Neural progenitor cell (in vitro differentiated cells): ENCODE results near the gene ZNF891. TPM values are rescaled to one million over a fixed set of nuclear protein-coding genes. Genes with fewer than 3 reads are reported as not detected.

Source experiments
- DNase-seq: peaks from one replicate; pipeline ENCODE4 v3.0.0-alpha.2; 2016; ENCODE audit warnings: low spot score
- H2AFZ ChIP-seq: fragments of 200-600 bp; sonication (generic); replicated peaks from 2 replicates; pipeline ENCODE4 v1.6.1; 2016; ENCODE audit warnings: antibody characterized with exemption
- H3F3A ChIP-seq: fragments of 200-600 bp; sonication (generic); 2 replicates; pipeline ENCODE4 v1.6.1; 2016; ENCODE audit warnings: antibody characterized with exemption, low read depth
- H3K27ac ChIP-seq: fragments of 200-600 bp; sonication (generic); 2 replicates; pipeline ENCODE4 v1.5.1; 2016; ENCODE audit warnings: mild to moderate bottlenecking
- H3K27me3 ChIP-seq: fragments of 200-600 bp; sonication (generic); 2 replicates; pipeline ENCODE4 v1.6.1; 2016; ENCODE audit warnings: mild to moderate bottlenecking, moderate library complexity
- H3K36me3 ChIP-seq: fragments of 200-600 bp; sonication (generic); 2 replicates; pipeline ENCODE4 v1.5.1; 2016
- H3K4me1 ChIP-seq: fragments of 200-600 bp; sonication (generic); 2 replicates; pipeline ENCODE4 v1.6.1; 2016; ENCODE audit warnings: mixed run types
- H3K4me2 ChIP-seq: fragments of 200-600 bp; sonication (generic); 2 replicates; pipeline ENCODE4 v1.6.1; 2016
- H3K4me3 ChIP-seq: fragments of 200-600 bp; sonication (generic); 2 replicates; pipeline ENCODE4 v1.5.1; 2016
- H3K79me2 ChIP-seq: fragments of 200-600 bp; sonication (generic); 2 replicates; pipeline ENCODE4 v1.6.1; 2016; ENCODE audit warnings: low read depth
- H3K9ac ChIP-seq: fragments of 200-600 bp; sonication (generic); 2 replicates; pipeline ENCODE4 v1.6.1; 2016
- H3K9me3 ChIP-seq: fragments of 200-600 bp; sonication (generic); 2 replicates; pipeline ENCODE4 v1.5.1; 2016; ENCODE audit warnings: low read depth
- H4K20me1 ChIP-seq: fragments of 200-600 bp; sonication (generic); 2 replicates; pipeline ENCODE4 v1.6.1; 2016; ENCODE audit warnings: low read depth
- H3K27ac Mint-ChIP-seq: 3 replicates; pipeline ENCODE4 v1.8.0; 2021; ENCODE audit warnings: mixed read lengths
- H3K27me3 Mint-ChIP-seq: 2 replicates; pipeline ENCODE4 v1.8.0; 2022; ENCODE audit warnings: low read depth, mild to moderate bottlenecking, inconsistent platforms, moderate library complexity, mixed read lengths; ENCODE audit not compliant: insufficient read depth
- H3K36me3 Mint-ChIP-seq: 3 replicates; pipeline ENCODE4 v1.8.0; 2021; ENCODE audit warnings: mixed read lengths
- H3K4me1 Mint-ChIP-seq: 3 replicates; pipeline ENCODE4 v1.8.0; 2021; ENCODE audit warnings: mixed read lengths
- H3K4me3 Mint-ChIP-seq: 3 replicates; pipeline ENCODE4 v1.8.0; 2021; ENCODE audit warnings: mild to moderate bottlenecking, moderate library complexity, mixed read lengths
- H3K9me3 Mint-ChIP-seq: 3 replicates; pipeline ENCODE4 v1.8.0; 2020; ENCODE audit warnings: mixed read lengths
- CTCF ChIP-seq: fragments of 200-600 bp; sonication (generic); IDR thresholded peaks from 2 replicates; pipeline ENCODE4 v1.5.1; 2017; ENCODE audit warnings: antibody characterized with exemption, mild to moderate bottlenecking
- EZH2 ChIP-seq: fragments of 200-600 bp; sonication (generic); IDR thresholded peaks from 2 replicates; pipeline ENCODE4 v1.6.1; 2017; ENCODE audit warnings: antibody characterized with exemption, mild to moderate bottlenecking, moderate library complexity
- EZH2phosphoT487 ChIP-seq: fragments of 200-600 bp; sonication (generic); IDR thresholded peaks from 2 replicates; pipeline ENCODE4 v1.6.1; 2017; ENCODE audit warnings: antibody characterized with exemption
- total RNA-seq: library from RNA; depleted of rRNA; stranded (reverse); fragments of >200 nt; gene quantifications from 2 replicates; pipeline ENCODE4 v1.2.3, GENCODE V29; 2015; ENCODE audit warnings: low replicate concordance

Gene ZNF891
- 6.0 and 7.2 TPM in 2 replicates for total RNA-seq

- peak within 1 kb of the TSS; percentile 90 for H3K27ac ChIP-seq
- Mint-ChIP-seq H3K27ac (peak within 1 kb of the TSS; percentile 98), H3K9me3 (peaks cover 81% of the 10 kb centered on the region), H3K36me3 (peaks cover 72% of the 10 kb centered on the region), H3K27me3 (peaks cover 13% of the 10 kb centered on the region), H3K4me3 (peak within 1 kb of the TSS; percentile 97), H3K4me1 (peaks cover 7% of the 10 kb centered on the region)
- H2AFZ ChIP-seq, result peak within 1 kb of the TSS; percentile 81
- H3K36me3 ChIP-seq, result peaks cover 62% of the 10 kb centered on the region
- peak within 1 kb of the TSS; percentile 82 for H3K4me3 ChIP-seq
- H3F3A ChIP-seq, result peaks cover 15% of the 10 kb centered on the region
- H3K9me3 ChIP-seq, result peaks cover 50% of the 10 kb centered on the region
- peaks cover 5% of the 10 kb centered on the region for H3K4me1 ChIP-seq
- TF ChIP-seq CTCF, result no peak
- TF ChIP-seq EZH2phosphoT487, result no peak
- TF ChIP-seq EZH2, result no peak
- H3K4me2 ChIP-seq, result peak within 1 kb of the TSS; percentile 82
- H3K27me3 ChIP-seq, result no peaks in the 10 kb centered on the region
- H3K9ac ChIP-seq, result peak within 1 kb of the TSS; percentile 66
- no peaks in the 10 kb centered on the region for H4K20me1 ChIP-seq
- peaks cover 75% of the 10 kb centered on the region for H3K79me2 ChIP-seq
- DNase-seq, result peak; percentile 97
Observed at GRCh38 chr12:133130038-133130807, at the start of gene ZNF891, which contains the start of gene ZNF10. ZNF891 (minus strand) TSS chr12:133130274; CDS start chr12:133121918, 8,356 bp downstream. ZNF10 (plus strand) TSS chr12:133130627; CDS start chr12:133144493, 13,866 bp downstream.

- Histone ChIP-seq H3K36me3 (no peaks in the 10 kb centered on the region), H3K4me2 (no peak overlapping the region), H3K9ac (no peak overlapping the region), H4K20me1 (no peaks in the 10 kb centered on the region), H3K9me3 (peaks cover 33% of the 10 kb centered on the region), H3F3A (no peaks in the 10 kb centered on the region), H3K4me3 (no peak overlapping the region), H3K79me2 (no peaks in the 10 kb centered on the region), H3K27ac (no peak overlapping the region), H2AFZ (no peak overlapping the region), H3K27me3 (no peaks in the 10 kb centered on the region), H3K4me1 (no peaks in the 10 kb centered on the region)
- no peak for DNase-seq
- TF ChIP-seq EZH2phosphoT487, result no peak
- no peak for TF ChIP-seq CTCF
- TF ChIP-seq EZH2, result no peak
- H3K27me3 Mint-ChIP-seq, result no peaks in the 10 kb centered on the region
- H3K36me3 Mint-ChIP-seq, result peaks cover 5% of the 10 kb centered on the region
- peaks cover 70% of the 10 kb centered on the region for H3K9me3 Mint-ChIP-seq
- H3K4me1 Mint-ChIP-seq, result no peaks in the 10 kb centered on the region
- H3K4me3 Mint-ChIP-seq, result no peak overlapping the region
- no peak overlapping the region for H3K27ac Mint-ChIP-seq
Observed at GRCh38 chr12:133174901-133175300, 44.8 kb upstream of the ZNF891 start.

- Histone ChIP-seq H3K9me3 (peaks cover 33% of the 10 kb centered on the region), H2AFZ (no peak overlapping the region), H3K36me3 (no peaks in the 10 kb centered on the region), H3F3A (no peaks in the 10 kb centered on the region), H3K9ac (no peak overlapping the region), H3K4me1 (no peaks in the 10 kb centered on the region), H3K27me3 (no peaks in the 10 kb centered on the region), H3K4me2 (no peak overlapping the region), H3K4me3 (no peak overlapping the region), H4K20me1 (no peaks in the 10 kb centered on the region), H3K79me2 (no peaks in the 10 kb centered on the region), H3K27ac (no peak overlapping the region)
- no peak for DNase-seq
- no peak overlapping the region for H3K27ac Mint-ChIP-seq
- H3K4me3 Mint-ChIP-seq, result no peak overlapping the region
- H3K36me3 Mint-ChIP-seq, result peaks cover 1% of the 10 kb centered on the region
- peaks cover 73% of the 10 kb centered on the region for H3K9me3 Mint-ChIP-seq
- no peaks in the 10 kb centered on the region for H3K4me1 Mint-ChIP-seq
- no peak for TF ChIP-seq CTCF
- no peak for TF ChIP-seq EZH2phosphoT487
- TF ChIP-seq EZH2, result no peak
- no peaks in the 10 kb centered on the region for H3K27me3 Mint-ChIP-seq
Observed at GRCh38 chr12:133172491-133172890, 42.4 kb upstream of the ZNF891 start.
